Cardiac septum (tissue), 1 donor: ENCODE results near the gene HDAC9. TPM values are rescaled to one million over a fixed set of nuclear protein-coding genes. Genes with fewer than 3 reads are reported as not detected.

Experiments used
- DNase-seq: peaks from one replicate; pipeline ENCODE4 v3.0.0-alpha.2; 2020; ENCODE audit warnings: low spot score
- intact Hi-C: fragments of 100-400 bp; cut with DNase I; formaldehyde crosslinking; loops from one replicate; pipeline ENCODE4 v1.14.0; 2022
- total RNA-seq: library from RNA; stranded (reverse); fragmentation: NEBNext Ultra II Directional; extraction: Animal tissue kit (Norgen Biotek cat#: 25700); gene quantifications from one replicate; pipeline ENCODE4 v1.2.1, GENCODE V29; 2021
- donor health status: DM: no; HTN: no; CAD: no.

HDAC9 gene
- total RNA-seq, 1 donor from 2014 or later, result 87.5 TPM

DNA sequence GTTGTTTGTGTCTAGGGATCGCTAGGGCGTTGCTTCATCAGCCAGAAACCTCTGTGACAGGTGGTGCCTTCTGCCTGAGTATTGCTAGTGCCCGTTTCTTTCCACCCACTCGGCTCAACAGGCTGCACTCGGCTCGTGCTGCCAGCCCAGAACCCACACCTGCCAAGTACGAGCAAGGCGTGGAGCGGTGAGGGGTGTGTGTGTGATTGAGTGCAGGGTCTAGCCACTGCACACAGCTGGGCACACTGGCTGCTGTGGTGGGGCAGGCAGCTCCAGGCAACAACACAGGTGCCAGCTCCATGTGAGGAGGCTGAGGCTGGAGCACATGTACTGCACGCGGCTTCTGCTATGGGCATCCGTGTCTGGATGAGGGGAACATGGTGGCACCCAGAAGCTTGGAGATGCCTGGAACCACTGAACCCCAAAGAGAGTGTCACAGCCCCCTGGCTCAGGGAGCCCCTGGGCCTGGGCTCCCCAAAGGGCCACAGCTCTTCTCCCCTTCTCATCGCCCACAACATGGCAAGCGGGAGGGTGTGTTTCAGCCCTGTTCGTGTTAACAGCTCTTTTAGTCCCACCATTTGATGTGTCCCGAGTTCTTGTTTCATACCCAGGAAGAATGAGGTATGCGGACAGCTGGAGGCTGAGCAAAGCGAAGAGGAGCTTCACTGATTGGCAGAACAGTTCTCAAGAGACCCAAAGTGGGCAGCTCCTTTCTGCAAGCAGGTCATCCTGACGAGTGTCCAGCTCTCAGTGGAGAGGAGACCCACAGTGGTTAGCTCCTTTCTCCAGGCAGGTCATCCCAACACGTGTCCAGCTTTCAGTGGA is 78.1 kb downstream of the HDAC9 start:
- peak; percentile 75 for DNase-seq
- intact Hi-C loops, result loop anchor here (5.0 kb wide), 1 partner anchor 76 kb away; the partner anchor contains the start of gene HDAC9

GRCh38 chr7:18574235-18574540 is 78.6 kb downstream of the HDAC9 start:
- intact Hi-C loops, result loop anchor here (5.0 kb wide), 1 partner anchor 77 kb away; the partner anchor contains the start of gene HDAC9

DNA sequence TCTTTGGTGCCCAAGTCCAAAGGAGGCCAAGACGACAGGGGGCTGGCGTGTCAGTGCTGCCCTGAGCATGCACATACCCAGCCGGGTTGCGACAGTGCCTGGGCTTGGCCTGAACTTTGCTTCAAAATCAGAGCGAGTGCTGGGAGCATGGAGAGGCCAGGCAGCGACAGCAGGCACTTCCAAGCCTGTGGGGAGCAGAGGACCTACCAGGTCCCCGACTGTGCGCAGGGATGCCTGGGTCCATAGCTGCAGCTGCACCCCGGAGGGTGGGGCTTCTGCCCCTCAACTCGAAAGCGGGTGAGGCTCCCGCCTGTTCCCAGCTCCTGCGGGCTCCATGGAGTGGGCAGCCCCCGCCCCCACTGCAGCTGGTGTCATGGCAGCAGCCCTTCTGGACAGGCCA is 79.1 kb downstream of the HDAC9 start:
- intact Hi-C loops, result loop anchor here (5.0 kb wide), 1 partner anchor 77 kb away; the partner anchor contains the start of gene HDAC9
- peak; percentile 71 for DNase-seq

More at GRCh38 chr7:18574235-18574540, 78.6 kb downstream of the HDAC9 start:
- DNase-seq, result peak; percentile 63

- DNase-seq, result no peak
- intact Hi-C loops, result no loop called here
Observed at GRCh38 chr7:18575622-18576572, 80.3 kb downstream of the HDAC9 start.

DNA sequence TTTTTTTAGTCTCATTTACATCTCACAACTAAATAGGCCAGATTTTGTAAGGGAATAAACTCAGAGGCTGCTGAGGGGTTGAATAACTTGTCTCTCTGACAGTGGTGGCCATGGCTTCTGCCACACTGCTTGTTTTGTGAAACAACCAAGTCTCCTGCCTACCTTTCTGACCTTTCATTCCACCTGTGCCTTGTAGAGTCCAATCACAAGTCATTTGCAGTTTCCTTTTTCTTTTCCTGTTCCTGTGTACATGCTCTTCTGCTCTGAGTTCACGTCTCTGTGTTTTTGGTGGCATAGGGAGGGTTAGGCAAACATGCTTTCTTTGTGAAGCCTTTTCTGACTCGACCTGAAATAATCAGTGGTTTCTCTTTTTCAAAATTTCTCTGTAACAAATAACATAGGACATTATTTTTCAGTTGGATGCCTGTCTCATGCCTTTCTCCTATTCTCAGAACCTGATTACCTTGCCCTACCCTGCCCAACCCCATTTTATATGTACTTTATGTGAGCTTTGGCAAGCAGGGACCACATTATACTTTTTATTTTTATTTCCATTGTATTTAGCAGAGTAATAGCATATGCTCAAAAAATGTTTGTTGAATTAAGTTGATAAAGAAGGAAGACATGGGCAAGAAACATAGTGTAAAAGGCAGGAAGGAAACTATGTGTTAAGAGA is 81.7 kb downstream of the HDAC9 start:
- intact Hi-C loops, result no loop called here
- DNase-seq, result no peak

GRCh38 chr7:18579698-18580097 is 84.1 kb downstream of the HDAC9 start:
- no peak for DNase-seq
- intact Hi-C loops, result no loop called here

DNA sequence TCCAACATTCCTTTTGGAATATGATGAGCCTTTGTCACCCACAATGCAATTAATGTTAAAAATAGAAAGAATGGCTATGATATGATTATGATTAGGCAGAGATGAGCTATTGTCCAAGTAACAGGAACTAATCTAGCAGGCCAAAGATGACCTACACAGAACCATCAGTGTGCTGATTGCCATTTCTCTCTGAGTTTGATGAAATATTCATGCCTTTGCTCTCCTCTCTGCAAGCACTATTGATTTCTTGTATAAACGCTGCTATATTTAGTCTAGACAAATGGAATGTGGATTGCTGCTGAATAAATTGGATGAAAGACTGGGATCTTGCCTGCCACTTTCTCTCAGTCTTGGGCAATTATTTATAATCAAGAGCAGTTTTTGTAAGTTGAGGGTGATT is 85.4 kb downstream of the HDAC9 start:
- intact Hi-C loops, result no loop called here
- DNase-seq, result no peak

GRCh38 chr7:18583305-18583704 is 87.8 kb downstream of the HDAC9 start:
- intact Hi-C loops, result no loop called here
- DNase-seq, result no peak

GRCh38 chr7:18590241-18590640 is 94.7 kb downstream of the HDAC9 start:
- intact Hi-C loops, result loop anchor here (5.0 kb wide), 1 partner anchor 77 kb away; no protein-coding TSS in a partner anchor
- no peak for DNase-seq

DNA sequence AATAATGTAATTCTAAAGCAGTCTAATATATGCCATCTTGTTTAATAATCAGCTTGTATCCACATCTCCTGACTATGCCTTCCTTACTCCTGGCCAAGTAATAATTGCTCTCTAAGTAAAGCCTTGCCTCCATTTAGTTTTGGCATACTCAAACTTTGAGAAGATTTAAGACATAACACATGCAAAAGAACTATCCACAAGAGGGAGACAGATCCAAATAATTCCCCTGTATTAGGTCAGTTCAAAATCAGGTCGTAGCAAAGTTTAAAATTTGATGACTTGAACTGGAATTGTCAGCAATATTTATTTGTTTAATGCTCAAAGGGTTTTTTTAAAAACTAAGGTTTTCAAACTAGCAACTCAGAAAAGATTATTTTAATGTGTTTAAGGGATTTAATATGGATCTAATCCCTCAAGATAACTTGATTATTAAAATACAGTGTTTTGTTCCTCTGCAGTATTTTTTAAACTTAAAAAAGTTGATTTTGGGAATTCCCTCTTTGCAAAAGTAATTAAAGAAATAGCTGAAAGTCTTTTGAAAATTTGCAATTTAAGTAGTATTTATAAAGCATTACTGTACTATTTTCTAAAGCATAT is 95.3 kb downstream of the HDAC9 start:
- no peak for DNase-seq
- intact Hi-C loops, result loop anchor here (5.0 kb wide), 1 partner anchor 76 kb away; no protein-coding TSS in a partner anchor

GRCh38 chr7:18593602-18594279 is 98.2 kb downstream of the HDAC9 start:
- DNase-seq, result no peak
- intact Hi-C loops, result loop anchor here (5.0 kb wide), 1 partner anchor 74 kb away; no protein-coding TSS in a partner anchor

DNA sequence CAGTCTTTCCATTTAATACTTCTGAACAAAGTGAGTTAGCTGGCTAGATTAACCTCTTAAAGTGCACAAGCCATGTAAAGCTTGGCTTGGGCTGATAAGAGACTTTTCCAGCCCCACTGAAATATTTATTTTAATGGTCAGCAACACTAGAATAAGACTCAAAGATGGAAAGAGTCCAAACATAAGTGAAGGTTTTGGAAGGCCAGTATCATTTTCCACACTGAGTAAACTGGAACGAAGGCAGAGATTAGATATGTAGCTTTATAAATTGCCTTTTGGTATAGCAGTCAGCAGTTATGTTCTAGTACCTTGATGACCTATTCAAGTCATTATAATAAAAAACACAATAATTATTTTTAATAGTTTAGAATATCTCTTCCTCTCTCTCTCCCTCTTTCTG is 102.2 kb downstream of the HDAC9 start:
- intact Hi-C loops, result loop anchor here (5.0 kb wide), 1 partner anchor 35 kb away; no protein-coding TSS in a partner anchor
- DNase-seq, result no peak

DNA sequence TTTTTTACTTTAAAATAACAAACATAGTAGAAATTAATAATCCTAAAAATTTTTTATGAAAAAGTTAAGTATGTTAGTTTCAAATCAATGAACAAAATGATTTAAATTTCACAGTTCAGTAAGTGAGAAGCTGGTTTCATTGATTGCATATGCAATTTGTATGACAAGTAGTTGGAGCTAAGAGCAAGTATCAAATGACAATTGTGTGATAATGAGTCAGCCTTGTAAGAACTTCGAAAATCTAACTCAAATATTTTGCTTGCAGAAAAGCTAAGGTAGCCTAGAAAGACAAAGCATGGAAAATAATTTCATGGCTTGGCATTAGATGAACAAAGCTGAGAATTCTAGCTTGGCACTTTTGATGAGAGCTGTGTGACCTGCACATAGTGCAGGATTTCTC is 111.5 kb downstream of the HDAC9 start:
- no peak for DNase-seq
- intact Hi-C loops, result no loop called here

DNA sequence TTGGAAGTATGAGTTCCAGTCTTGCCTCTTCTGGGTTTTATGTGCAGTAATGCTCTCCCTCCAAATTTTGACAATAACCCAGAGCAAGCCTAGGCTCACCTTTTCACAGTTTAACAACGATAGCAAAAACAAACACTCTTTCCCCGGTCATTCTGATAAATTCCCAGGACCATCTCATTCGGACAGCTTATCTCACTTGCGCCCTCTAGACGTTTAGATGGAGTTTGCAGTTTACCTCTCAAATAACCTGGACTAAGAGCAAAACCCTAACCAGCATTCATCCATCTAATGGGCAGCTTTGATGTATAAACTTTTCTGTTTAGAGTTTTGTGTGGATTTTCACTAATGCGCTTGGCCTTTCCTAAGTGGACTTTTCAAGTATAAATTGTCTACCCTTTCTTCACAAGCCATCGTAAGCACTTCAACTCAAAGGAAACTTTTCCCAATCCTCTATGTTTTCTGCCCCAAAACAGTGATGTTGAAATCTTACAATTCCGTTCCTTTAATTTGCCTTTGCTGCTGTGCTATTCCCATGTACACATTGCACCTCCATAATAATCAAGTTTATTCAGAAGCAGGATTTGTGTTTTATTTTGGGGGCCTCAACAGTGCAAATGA is 114.9 kb downstream of the HDAC9 start:
- intact Hi-C loops, result no loop called here
- DNase-seq, result no peak

GRCh38 chr7:18614841-18615240 is 119.3 kb downstream of the HDAC9 start:
- no peak for DNase-seq

DNA sequence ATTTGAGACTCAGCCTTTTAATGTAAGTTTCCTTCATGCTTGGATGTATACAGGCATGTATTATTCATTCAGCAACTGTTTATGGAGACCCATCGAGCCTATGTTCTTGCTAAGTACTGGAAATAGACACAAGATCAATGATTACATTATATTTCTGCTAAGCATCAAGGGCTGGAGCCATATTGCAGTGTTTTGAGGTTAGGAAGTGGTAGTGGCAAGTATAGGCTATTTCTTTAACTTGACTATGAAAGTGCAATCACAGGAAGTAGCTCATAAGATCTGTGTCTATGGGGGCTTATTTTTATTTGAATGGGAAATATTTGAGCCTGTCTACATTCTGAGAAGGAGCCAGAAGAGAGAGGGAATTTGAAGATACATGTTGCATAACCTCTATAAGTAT is 123.8 kb downstream of the HDAC9 start:
- intact Hi-C loops, result no loop called here
- DNase-seq, result no peak

More at GRCh38 chr7:18614841-18615240, 119.3 kb downstream of the HDAC9 start:
- intact Hi-C loops, result no loop called here

GRCh38 chr7:18623389-18623788 is 127.8 kb downstream of the HDAC9 start:
- intact Hi-C loops, result no loop called here
- DNase-seq, result no peak

DNA sequence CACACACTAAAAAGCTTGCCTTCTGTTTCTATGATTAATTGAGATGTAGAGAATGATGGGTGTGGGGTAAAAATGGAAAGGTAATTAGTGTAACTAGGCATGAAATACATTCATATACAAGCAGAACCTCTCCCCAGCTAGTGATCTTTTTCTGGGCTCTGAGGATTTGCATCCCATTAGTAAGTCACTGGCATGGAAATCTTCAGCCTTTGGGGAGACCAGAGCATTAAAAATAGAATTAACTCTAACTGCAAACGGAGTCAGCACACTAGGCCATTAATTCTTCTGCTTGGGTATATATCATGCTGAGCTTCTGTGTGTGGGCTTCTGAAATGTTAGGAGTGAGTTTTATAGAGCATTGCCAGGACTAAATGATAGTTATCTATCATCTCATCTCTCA is 128.9 kb downstream of the HDAC9 start:
- DNase-seq, result no peak
- intact Hi-C loops, result no loop called here
